ENCODE measurements around the gene ADD3. TPM values are rescaled to one million over a fixed set of nuclear protein-coding genes. Genes with fewer than 3 reads are reported as not detected.

ADD3 gene
- total and polyA plus RNA-seq, 8 donors: 31.9 to 83.3 (median 47.2) TPM

GRCh38 chr10:110160081-110160480 is 152.3 kb downstream of the ADD3 start:
- intact Hi-C loops (cut with DNase I): no loop called here
- TF ChIP-seq CTCF (IDR thresholded peaks at IDR 0.05): no peak
- H3K36me3 ChIP-seq: no peaks in the 10 kb centered on the region
- no peak for ATAC-seq
- no peaks in the 10 kb centered on the region for H3K4me1 ChIP-seq
- no peak for FAIRE-seq
- H3K27me3 ChIP-seq: no peaks in the 10 kb centered on the region
- 79 to 88% methylated on average over 4 of the region's 4 CpGs for WGBS, 2 donors
- no peak for DNase-seq
- H3K9me3 ChIP-seq: no peaks in the 10 kb centered on the region
- H3K4me3 ChIP-seq: no peak overlapping the region
- H3K27ac ChIP-seq: no peak overlapping the region

GRCh38 chr10:110160522-110160921 is 152.7 kb downstream of the ADD3 start:
- Histone ChIP-seq H3K9me3 (no peaks in the 10 kb centered on the region), H3K27ac (no peak overlapping the region), H3K27me3 (no peaks in the 10 kb centered on the region), H3K4me3 (no peak overlapping the region), H3K4me1 (no peaks in the 10 kb centered on the region), H3K36me3 (no peaks in the 10 kb centered on the region)
- FAIRE-seq (no peak), DNase-seq (no peak), ATAC-seq (no peak)
- intact Hi-C loops (cut with DNase I): no loop called here
- TF ChIP-seq CTCF (IDR thresholded peaks at IDR 0.05): no peak

GRCh38 chr10:110162741-110163145 is 155.0 kb downstream of the ADD3 start:
- H3K27ac ChIP-seq: no peak overlapping the region
- ATAC-seq (peak in 2 of 4 donors; percentile 21 to 41), FAIRE-seq (no peak), DNase-seq (no peak)
- H3K4me3 ChIP-seq: no peak overlapping the region
- intact Hi-C loops (cut with DNase I): no loop called here
- no peaks in the 10 kb centered on the region for H3K9me3 ChIP-seq
- WGBS, 2 donors: 51 to 58% methylated on average over 6 of the region's 6 CpGs
- H3K27me3 ChIP-seq: no peaks in the 10 kb centered on the region
- TF ChIP-seq CTCF (IDR thresholded peaks at IDR 0.05): no peak
- no peaks in the 10 kb centered on the region for H3K4me1 ChIP-seq
- H3K36me3 ChIP-seq: no peaks in the 10 kb centered on the region

- peak in 3 of 4 donors; percentile 34 to 55 (median 38) for ATAC-seq
- Histone ChIP-seq H3K9me3 (no peaks in the 10 kb centered on the region), H3K27ac (no peak overlapping the region), H3K36me3 (no peaks in the 10 kb centered on the region), H3K4me1 (no peaks in the 10 kb centered on the region), H3K27me3 (peaks cover 0 to under 1% (median 0%) of the 10 kb centered on the region in 4 donors), H3K4me3 (no peak overlapping the region)
- 58 to 69% methylated on average over 5 of the region's 5 CpGs for WGBS, 2 donors
- TF ChIP-seq CTCF (IDR thresholded peaks at IDR 0.05): no peak
- no peak for DNase-seq
- no peak for FAIRE-seq
- intact Hi-C loops (cut with DNase I): no loop called here
Measured at GRCh38 chr10:110163192-110163773, 155.5 kb downstream of the ADD3 start.

- intact Hi-C loops (cut with DNase I): no loop called here
- H3K4me1 ChIP-seq: no peaks in the 10 kb centered on the region
- no peaks in the 10 kb centered on the region for H3K36me3 ChIP-seq
- H3K9me3 ChIP-seq: no peaks in the 10 kb centered on the region
- WGBS, 2 donors: 55% methylated on average over 4 of the region's 4 CpGs
- H3K27ac ChIP-seq: no peak overlapping the region
- no peak for TF ChIP-seq CTCF (IDR thresholded peaks at IDR 0.05)
- DNase-seq (no peak), ATAC-seq (no peak), FAIRE-seq (no peak)
- peaks cover 0 to 5% (median 0%) of the 10 kb centered on the region in 4 donors for H3K27me3 ChIP-seq
- no peak overlapping the region for H3K4me3 ChIP-seq
Measured at GRCh38 chr10:110163841-110164240, 156.1 kb downstream of the ADD3 start.

All from pancreas (tissue), 10 donors.